K562 (cell line): ENCODE measurements around the gene CAGE1. TPM values are rescaled to one million over a fixed set of nuclear protein-coding genes. Genes with fewer than 3 reads are reported as not detected.

Source experiments
- ATAC-seq: fragments of 200-7000 bp; cut with Tn5 transposase; 3 replicates; pipeline ENCODE4 v1.9.1; 2020; ENCODE audit warnings: moderate library complexity
- BruUV-seq: library from RNA; stranded (reverse); fragments of 400-500 nt; replicated peaks from 2 replicates; lab custom pipeline; 2021; lab: Mats Ljungman, UMichigan
- CTCF ChIA-PET: fragments of 300-600 bp; formaldehyde crosslinking; extraction: SDS; loops from one replicate; lab custom pipeline; 2021; ENCODE audit warnings: low intra/inter-chr PET ratio; lab: Yijun Ruan, JAX
- POLR2A ChIA-PET: fragments of 300-600, 350-650 bp; sonication (Branson Sonifier 250); formaldehyde crosslinking; extraction: SDS; loops from one replicate; lab custom pipeline; 2021; ENCODE audit warnings: antibody characterized with exemption, inconsistent platforms; lab: Yijun Ruan, JAX
- DNase-seq, 4 experiments: peaks; one replicate each; pipeline versions ENCODE4 v3.0.0 to v3.0.0-alpha.2; 2011 to 2018; ENCODE audit warnings: low spot score in 3 of 4, mixed read lengths in 3 of 4; ENCODE audit errors: extremely low read depth in 1 of 4
- FAIRE-seq: peaks from 2 replicates; lab custom pipeline; 2011; peaks lifted over from hg19 to GRCh38; lab: Jason Lieb, UNC
- H2AFZ ChIP-seq: 2 replicates; pipeline ENCODE4 v1.6.0; 2011; ENCODE audit warnings: low read depth, low read length, control low read depth, inconsistent platforms
- H3K27ac ChIP-seq: fragments of 200-600 bp; 3 replicates; pipeline ENCODE4 v1.8.0; 2011; ENCODE audit warnings: low read depth, mild to moderate bottlenecking, control low read depth, inconsistent platforms, low read length, moderate library complexity, mixed read lengths; ENCODE audit errors: extremely low read depth
- H3K27me3 ChIP-seq, 2 experiments: fragments of 300-600 bp in 1 of 2; 2 replicates in 1 of 2; 3 replicates in 1 of 2; pipeline versions ENCODE4 v1.6.0 to v1.8.0; 2011; ENCODE audit warnings: inconsistent platforms in 2 of 2, low read length in 2 of 2, mild to moderate bottlenecking in 1 of 2, mixed read lengths in 1 of 2, moderate library complexity in 1 of 2; ENCODE audit not compliant: control insufficient read depth in 2 of 2, insufficient read depth in 2 of 2
- H3K36me3 ChIP-seq: fragments of 300-600 bp; 3 replicates; pipeline ENCODE4 v1.8.0; 2011; ENCODE audit warnings: mild to moderate bottlenecking, low read length, inconsistent platforms; ENCODE audit not compliant: control insufficient read depth, insufficient read depth
- H3K4me1 ChIP-seq, 2 experiments: fragments of 200-600 bp in 1 of 2; replicated peaks in 1 of 2; 2 replicates in 1 of 2; 3 replicates in 1 of 2; pipeline versions ENCODE4 v1.5.1 to v1.8.0; 2011; ENCODE audit warnings: inconsistent platforms in 2 of 2, low read length in 2 of 2, mild to moderate bottlenecking in 1 of 2, mixed read lengths in 1 of 2, moderate library complexity in 1 of 2; ENCODE audit not compliant: control insufficient read depth in 2 of 2, insufficient read depth in 2 of 2
- H3K4me2 ChIP-seq: 2 replicates; pipeline ENCODE4 v1.6.1; 2011; ENCODE audit warnings: low read length, control low read depth, inconsistent platforms, mixed read lengths; ENCODE audit not compliant: insufficient read depth
- H3K4me3 ChIP-seq: fragments of 200-600 bp; sonication (generic), shearing (Covaris generic); 2 replicates; pipeline ENCODE4 v1.5.1; 2016; ENCODE audit warnings: control low read depth, inconsistent platforms
- H3K79me2 ChIP-seq: fragments of 200-600 bp; 3 replicates; pipeline ENCODE4 v1.8.0; 2011; ENCODE audit warnings: low read length, inconsistent platforms; ENCODE audit not compliant: control insufficient read depth, insufficient read depth
- H3K9ac ChIP-seq, 2 experiments: 2 replicates each; pipeline versions ENCODE4 v1.6.0 to v1.6.1; 2011; ENCODE audit warnings: low read depth in 2 of 2, low read length in 2 of 2, control low read depth in 1 of 2, inconsistent platforms in 1 of 2, mild to moderate bottlenecking in 1 of 2, mixed read lengths in 1 of 2; ENCODE audit not compliant: insufficient read depth in 1 of 2
- H3K9me1 ChIP-seq: one replicate; pipeline ENCODE4 v1.6.0; 2011; ENCODE audit warnings: inconsistent platforms, mild to moderate bottlenecking, low read length, moderate library complexity; ENCODE audit not compliant: control insufficient read depth, insufficient read depth
- H3K9me3 ChIP-seq: replicated peaks from 2 replicates; pipeline ENCODE4 v1.5.1; 2011; ENCODE audit warnings: low read depth, low read length, inconsistent platforms; ENCODE audit not compliant: control insufficient read depth, insufficient read depth
- H4K20me1 ChIP-seq: replicated peaks from 2 replicates; pipeline ENCODE4 v1.6.1; 2011; ENCODE audit warnings: low read length, inconsistent platforms, mixed read lengths; ENCODE audit not compliant: control insufficient read depth, insufficient read depth
- CHD1 ChIP-seq: fragments of 200-600 bp; sonication (generic); IDR thresholded peaks from one replicate; pipeline ENCODE4 v1.6.1; 2012; ENCODE audit warnings: mild to moderate bottlenecking, moderate library complexity, low read length, inconsistent platforms
- CREB1 ChIP-seq, 2 experiments: sonication (generic) in 1 of 2; formaldehyde crosslinking in 1 of 2; IDR thresholded peaks; 2 replicates each; pipeline versions ENCODE4 v1.6.1 to v1.8.0; 2012 to 2022; ENCODE audit warnings: inconsistent platforms in 1 of 2, mild to moderate bottlenecking in 1 of 2, missing genetic modification reagents in 1 of 2, moderate library complexity in 1 of 2
- ELF2 ChIP-seq: fragments of 250-450 bp; sonication (Bioruptor Pico); IDR thresholded peaks from 2 replicates; pipeline ENCODE4 v1.5.0; 2021; ENCODE audit warnings: mild to moderate bottlenecking
- HDGF ChIP-seq: fragments of 450-650 bp; IDR thresholded peaks from 2 replicates; pipeline ENCODE4 v1.6.1; 2016
- KAT7 ChIP-seq: sonication (generic); formaldehyde crosslinking; IDR thresholded peaks from 2 replicates; pipeline ENCODE4 v1.8.0; 2022; ENCODE audit warnings: missing genetic modification reagents, mild to moderate bottlenecking, borderline replicate concordance
- MITF ChIP-seq: IDR thresholded peaks from 2 replicates; pipeline ENCODE4 v1.6.1; 2014; ENCODE audit warnings: antibody characterized with exemption
- SIN3A ChIP-seq, 2 experiments: fragments of 150-350 bp in 1 of 2; IDR thresholded peaks; 2 replicates each; pipeline ENCODE4 v1.6.1; 2011 to 2016; ENCODE audit warnings: borderline replicate concordance in 2 of 2, low read depth in 2 of 2, low read length in 2 of 2, mild to moderate bottlenecking in 2 of 2, moderate library complexity in 2 of 2; ENCODE audit not compliant: control insufficient read depth in 1 of 2
- SMARCA4 ChIP-seq: fragments of 450-650 bp; IDR thresholded peaks from 2 replicates; pipeline ENCODE4 v1.6.1; 2016
- SMARCE1 ChIP-seq: fragments of 450-650 bp; IDR thresholded peaks from 2 replicates; pipeline ENCODE4 v1.7.1; 2016; ENCODE audit warnings: mild to moderate bottlenecking
- SPI1 ChIP-seq: IDR thresholded peaks from 2 replicates; pipeline ENCODE4 v1.6.1; 2011; ENCODE audit warnings: low read depth, low read length, control low read depth, borderline replicate concordance
- ZNF511 ChIP-seq: sonication (generic); formaldehyde crosslinking; IDR thresholded peaks from 2 replicates; pipeline ENCODE4 v1.8.0; 2022; ENCODE audit warnings: mild to moderate bottlenecking, missing genetic modification reagents
- ZNF717 ChIP-seq: fragments of 250-450 bp; sonication (Bioruptor Pico); IDR thresholded peaks from 2 replicates; pipeline ENCODE4 v1.5.0; 2021
- WGBS: fragments of 100-300 bp; shearing (Covaris generic); methylation state at CpG from one replicate; pipeline ENCODE4 v1.1.6; 2016; ENCODE audit warnings: low coverage, mixed read lengths; ENCODE audit not compliant: insufficient coverage; ENCODE audit errors: missing lambda C conversion rate; 5-methylcytosine and 5-hydroxymethylcytosine counted together
- in situ Hi-C: fragments of 300-500 bp; cut with MboI; formaldehyde crosslinking; loops from 4 replicates; pipeline ENCODE4 v1.15.0; 2018; ENCODE audit warnings: inconsistent platforms, mixed read lengths
- intact Hi-C: fragments of 100-400 bp; cut with micrococcal nuclease; formaldehyde crosslinking; loops from 2 replicates; pipeline ENCODE4 v1.14.2; 2022
- polyA plus RNA-seq, 8 experiments: library from polyadenylated mRNA; depleted of rRNA in 4 of 8; stranded (reverse) in 5 of 8; unstranded in 3 of 8; fragments of >200 nt; fragmentation: Nextera tagmentation in 2 of 8; fragmentation: Illumina TruSeq in 1 of 8; extraction: Ambion mirVana in 2 of 8; extraction: Trizol in 1 of 8; gene quantifications; 2 replicates each; pipeline versions ENCODE4 v1.2.1 to v1.2.3, GENCODE V29; 2011 to 2014; ENCODE audit warnings: inconsistent platforms in 1 of 8, missing spikeins in 1 of 8
- total RNA-seq, 7 experiments: library from RNA; depleted of rRNA in 6 of 7; stranded (reverse); fragments of >200 nt in 6 of 7; fragmentation: Illumina TruSeq in 2 of 7; extraction: Trizol in 2 of 7; gene quantifications; 2 replicates each; pipeline versions ENCODE4 v1.2.1 to v1.2.3, GENCODE V29; 2011 to 2021; ENCODE audit warnings: low replicate concordance in 1 of 7

Gene CAGE1
- total and polyA plus RNA-seq, 9 of the 15 experiments (the other 6 are each of a cell fraction or from before 2014, with no cell fraction given): 0.13 to 0.33 (median 0.18) TPM; not detected in 4

- 15% methylated on average over 4 of the region's 4 CpGs for WGBS
- H2AFZ ChIP-seq: no peak overlapping the region
- H3K79me2 ChIP-seq: peaks cover 50% of the 10 kb centered on the region
- no TSS peak for BruUV-seq
- TF ChIP-seq ZNF717 (CRISPR knock-in tag) (no peak), SPI1 (peak; percentile 70; the same call in 1 of the 2 replicates)
- TF ChIP-seq, all 486 proteins: peak for 1
- H3K9ac ChIP-seq: peak overlapping the region in 1 of 2 experiments; percentile 85; a peak in 2 of 4 replicates
- FAIRE-seq: no peak
- H3K27ac ChIP-seq: no peak overlapping the region; the same call in 2 of the 3 replicates
- H3K9me3 ChIP-seq: no peaks in the 10 kb centered on the region
- ChIA-PET CTCF (interaction anchor here (0.5 kb wide), 1 partner anchor 223 kb away, joined by 4 read pairs; no protein-coding TSS in a partner anchor), POLR2A (interaction anchor here (0.8 to 0.9 kb wide), 2 partner anchors 29 to 102 kb away, joined by 3 to 4 read pairs; no protein-coding TSS in a partner anchor)
- no peaks in the 10 kb centered on the region for H3K27me3 ChIP-seq
- peaks cover 44% of the 10 kb centered on the region for H3K36me3 ChIP-seq
- no peaks in the 10 kb centered on the region for H3K9me1 ChIP-seq
- no peak for ATAC-seq
- no peak for DNase-seq
- H4K20me1 ChIP-seq: no peaks in the 10 kb centered on the region; the same call in 1 of the 2 replicates
- H3K4me1 ChIP-seq: peaks cover 20 to 21% of the 10 kb centered on the region in 2 experiments; a peak in 4 of 5 replicates
- intact Hi-C loops: no loop called here
- peak overlapping the region; percentile 67 for H3K4me3 ChIP-seq
- in situ Hi-C loops: no loop called here
- peak overlapping the region; percentile 99 for H3K4me2 ChIP-seq
These were observed 1.6 kb upstream of the CAGE1 start for GRCh38 chr6:7391151-7391550.

- FAIRE-seq (peak; percentile 6), ATAC-seq (0 out of 3 replicates have a peak, but pooled peaks have one; percentile 7), DNase-seq (peak in 1 of 4 experiments; percentile 24)
- Histone ChIP-seq H3K27me3 (no peaks in the 10 kb centered on the region), H3K4me3 (peak overlapping the region; percentile 67), H3K27ac (peak overlapping the region; percentile 77), H3K36me3 (peaks cover 36% of the 10 kb centered on the region), H3K79me2 (peaks cover 50% of the 10 kb centered on the region), H3K9ac (peak overlapping the region; percentile 85 to 97), H3K9me3 (no peaks in the 10 kb centered on the region), H4K20me1 (no peaks in the 10 kb centered on the region; the same call in 1 of the 2 replicates), H2AFZ (peak overlapping the region; percentile 95), H3K9me1 (no peaks in the 10 kb centered on the region), H3K4me1 (peaks cover 20 to 21% of the 10 kb centered on the region in 2 experiments; a peak in 4 of 5 replicates), H3K4me2 (peak overlapping the region; percentile 99)
- in situ Hi-C loops: no loop called here
- no TSS peak for BruUV-seq
- WGBS: under 1% methylated on average over 14 of the region's 14 CpGs
- ChIA-PET POLR2A (interaction anchor here (0.6 to 1.8 kb wide), 11 partner anchors 9 to 200 kb away, joined by 3 to 6 read pairs (median 4); partner anchors contain the start of gene SNRNP48), CTCF (interaction anchor here (0.5 to 1.3 kb wide), 2 partner anchors 224 to 225 kb away, joined by 3 to 4 read pairs; no protein-coding TSS in a partner anchor)
- intact Hi-C loops: loop anchor here (1.0 kb wide), 1 partner anchor 77 kb away; the partner anchor contains the start of gene SSR1
- TF ChIP-seq HDGF (peak; percentile 83), CHD1 (peak; percentile 28), ELF2 (CRISPR knock-in tag) (0 out of 2 replicates have a peak, but pooled peaks have one; percentile 16), MITF (no peak), SMARCE1 (0 out of 2 replicates have a peak, but pooled peaks have one; percentile 4), KAT7 (CRISPR knock-in tag) (0 out of 2 replicates have a peak, but pooled peaks have one; percentile 16), ZNF511 (0 out of 2 replicates have a peak, but pooled peaks have one; percentile 1), SMARCA4 (0 out of 2 replicates have a peak, but pooled peaks have one; percentile 36), CREB1 (IDR thresholded peaks at IDR 0.05) (no peak), CREB1 (CRISPR knock-in tag; IDR thresholded peaks at IDR 0.05) (peak; percentile 49; the same call in 1 of the 2 replicates), SIN3A (IDR thresholded peaks at IDR 0.05; ENCODE audit: borderline replicate concordance in 2 of 2, control insufficient read depth in 1 of 2, low read depth in 2 of 2, low read length in 2 of 2) (peak; percentile 93 to 97)
These were observed 810 bp upstream of the CAGE1 start for GRCh38 chr6:7390226-7390878.
